Muscle of back (tissue), 11 donors: ENCODE results near the gene LEKR1. TPM values are rescaled to one million over a fixed set of nuclear protein-coding genes. Genes with fewer than 3 reads are reported as not detected.
"Not testable (repeated sequence)": the region's sequence is repeated elsewhere in the genome, so short reads cannot be mapped to it uniquely, and the experiment has no call there.

Experiments
- DNase-seq, 3 donors: peaks; one replicate each; pipeline versions ENCODE4 v3.0.0 to v3.0.0-alpha.2; 2013
- polyA plus RNA-seq, 10 donors: library from polyadenylated mRNA; unstranded; fragments of 120-200 nt; gene quantifications; one replicate each; pipeline ENCODE4 v1.2.1, GENCODE V29; 2013; ENCODE audit not compliant: insufficient read length in 10 of 10

The LEKR1 gene
- polyA plus RNA-seq, 10 donors, result 0.18 to 1.2 (median 0.56) TPM

DNA sequence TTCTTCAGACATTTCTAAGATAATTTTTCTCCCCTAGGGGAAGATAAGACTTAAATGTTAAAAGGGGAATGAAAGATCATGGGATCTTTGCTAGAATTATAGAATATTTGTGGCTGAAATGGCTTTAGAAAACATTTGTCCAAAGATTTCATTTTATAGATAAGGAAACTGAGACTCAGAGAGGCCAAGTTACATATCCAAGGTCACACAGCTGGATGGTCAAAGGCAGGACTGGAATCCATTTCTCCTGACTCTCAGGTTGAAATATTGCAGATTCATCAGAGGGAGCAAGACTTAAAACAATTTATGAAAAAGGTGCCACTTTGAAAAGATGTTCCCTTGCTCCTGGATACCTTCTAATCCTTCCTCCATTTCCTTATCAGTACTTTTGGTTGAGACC, 19.5 kb upstream of the LEKR1 start:
- DNase-seq, result no peak

DNA sequence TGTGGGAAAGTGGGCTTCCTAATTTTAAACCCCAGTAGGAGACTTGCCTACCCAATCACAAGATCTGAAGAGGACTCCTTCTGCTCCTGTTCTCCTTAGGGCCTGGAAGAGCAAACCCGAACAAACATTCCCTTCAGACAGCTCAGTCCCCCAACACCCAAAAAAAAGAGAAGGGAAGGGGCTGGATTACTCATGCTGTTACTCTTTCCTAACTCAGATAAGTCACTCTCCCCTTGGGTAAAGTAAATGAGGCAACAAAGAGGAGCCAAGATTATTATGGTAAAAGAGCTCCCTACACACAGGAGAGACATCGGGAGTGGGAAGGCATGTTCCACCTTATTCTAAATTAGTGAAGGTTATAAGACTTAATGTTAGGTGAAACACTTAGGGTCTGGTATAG, 18.1 kb upstream of the LEKR1 start:
- no peak for DNase-seq

DNA sequence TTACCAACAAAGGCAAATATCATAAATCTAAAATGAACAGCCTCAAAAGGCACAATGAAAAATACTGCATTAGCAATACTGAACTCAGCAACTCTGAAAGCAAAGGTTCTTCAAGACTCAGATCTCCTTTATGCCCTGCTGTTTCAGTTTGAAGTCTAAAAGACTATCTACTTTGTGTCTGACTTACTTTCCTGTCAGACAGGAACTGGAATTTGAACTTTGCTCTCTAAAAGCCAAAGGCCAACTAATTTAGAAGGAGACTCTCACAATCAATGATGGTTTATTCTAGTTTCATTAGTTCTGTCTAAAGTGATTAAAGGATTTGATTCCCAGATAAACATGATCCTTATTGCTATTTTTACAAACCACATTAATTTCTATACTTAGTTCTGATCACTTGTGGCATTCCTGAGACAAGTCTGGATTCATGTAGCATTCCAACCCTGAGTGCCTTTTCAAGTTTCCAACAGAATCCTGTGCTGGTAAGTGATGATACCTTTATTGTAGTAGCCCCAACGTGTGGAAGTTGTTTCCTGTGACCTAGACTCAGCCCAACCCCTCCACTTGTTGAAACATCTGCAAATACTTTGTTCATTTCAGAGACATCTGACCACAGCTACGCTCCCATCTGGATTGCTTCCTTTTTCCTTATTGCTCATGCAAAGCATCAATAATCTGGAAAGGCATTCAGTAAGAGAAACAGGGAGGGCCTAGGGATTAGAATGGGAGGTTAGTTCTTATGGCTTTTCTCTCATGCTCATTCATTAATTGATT, 14.9 kb upstream of the LEKR1 start:
- peak in 1 of 3 donors; percentile 5 for DNase-seq

DNA sequence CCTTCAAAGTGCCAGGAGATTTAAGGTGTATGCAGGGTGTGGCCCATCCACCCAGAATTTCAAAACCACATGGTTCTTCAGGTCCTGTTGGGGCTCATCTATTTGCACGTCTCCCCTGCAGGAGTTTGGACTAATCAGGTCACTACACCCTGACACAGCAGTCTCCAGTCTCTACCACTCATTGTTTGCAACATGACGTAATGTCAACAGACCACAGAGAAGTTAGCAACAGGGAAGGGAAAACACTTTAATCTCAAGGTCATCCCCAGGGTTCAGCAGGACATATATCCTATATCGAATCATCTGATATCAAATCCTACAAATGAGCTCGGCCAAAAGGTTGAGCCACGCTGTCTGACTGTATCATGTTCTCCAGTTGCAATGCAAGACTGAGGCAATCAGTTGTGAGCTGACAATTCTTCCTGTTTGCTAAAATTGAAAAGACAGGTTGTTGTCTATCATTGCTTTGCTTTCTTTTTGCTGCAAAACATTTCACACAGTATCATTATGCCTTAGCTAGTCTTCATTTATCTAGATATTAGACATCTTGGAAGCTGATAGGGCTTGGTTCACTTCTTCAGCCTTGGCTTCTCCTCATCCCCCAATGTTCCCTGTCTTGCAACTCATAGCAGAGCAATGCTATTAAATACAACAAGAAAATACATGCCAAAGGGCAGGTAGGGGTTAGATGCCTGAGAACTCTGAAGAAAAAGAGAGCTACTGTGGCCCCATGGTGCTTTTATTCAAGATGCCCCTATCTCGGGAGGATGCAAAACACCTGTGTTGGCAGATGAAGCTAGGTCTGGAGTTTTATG, 13.4 kb upstream of the LEKR1 start:
- no peak for DNase-seq

DNA sequence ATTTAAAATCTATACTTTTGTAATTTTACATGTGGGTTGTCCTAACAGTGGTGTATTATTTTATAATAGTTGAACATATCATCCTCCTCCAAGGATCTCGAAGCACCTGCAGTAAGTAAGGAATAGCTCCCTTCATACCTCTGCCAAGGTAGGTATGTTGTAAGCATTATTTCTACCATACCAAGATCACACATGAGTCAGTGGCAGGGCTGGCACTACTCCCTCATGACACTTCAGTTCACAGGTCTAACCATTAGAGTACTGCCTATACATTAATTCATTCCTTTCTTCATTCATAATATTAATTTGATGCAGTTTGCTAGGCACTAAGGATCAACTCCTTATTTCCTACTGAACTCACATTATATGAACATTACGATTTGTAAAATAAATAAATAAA, 11.9 kb upstream of the LEKR1 start:
- DNase-seq, result no peak

DNA sequence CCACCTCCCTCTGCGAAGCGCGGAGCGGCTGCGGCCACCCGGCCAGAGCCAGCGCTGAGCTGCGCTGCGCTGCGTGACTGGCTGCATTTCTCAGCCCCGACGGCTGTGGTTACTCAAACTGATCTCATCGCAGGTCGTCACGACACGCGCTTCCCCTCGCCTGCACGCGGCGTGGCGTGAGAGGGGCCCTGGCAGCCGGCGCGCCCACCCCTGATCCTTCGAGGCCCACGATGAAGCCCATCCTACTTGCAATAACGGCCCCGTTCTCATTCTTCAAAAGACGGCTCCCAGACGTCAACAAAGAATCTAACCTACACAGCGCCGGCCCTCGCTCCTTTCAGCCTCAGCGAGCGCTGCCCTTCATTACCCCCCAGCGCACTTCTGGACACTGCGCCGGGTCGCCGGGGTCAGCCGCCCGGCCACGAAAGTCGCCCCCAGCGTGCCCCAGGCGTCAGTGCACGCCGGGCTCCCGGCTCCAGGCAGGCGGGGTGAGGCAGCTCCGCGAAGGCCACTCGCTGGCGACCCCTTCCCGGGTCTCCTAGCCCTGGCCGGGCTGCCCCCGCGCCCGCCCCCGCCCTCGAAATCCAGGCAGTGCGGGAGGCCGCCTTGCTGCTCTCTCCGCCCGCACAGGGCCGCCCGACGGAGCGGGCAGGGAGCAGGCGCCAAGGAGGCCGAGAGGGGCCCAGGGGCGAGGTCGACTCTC, 9.9 kb upstream of the LEKR1 start:
- DNase-seq, result peak in 2 of 3 donors; percentile 36 to 70

DNA sequence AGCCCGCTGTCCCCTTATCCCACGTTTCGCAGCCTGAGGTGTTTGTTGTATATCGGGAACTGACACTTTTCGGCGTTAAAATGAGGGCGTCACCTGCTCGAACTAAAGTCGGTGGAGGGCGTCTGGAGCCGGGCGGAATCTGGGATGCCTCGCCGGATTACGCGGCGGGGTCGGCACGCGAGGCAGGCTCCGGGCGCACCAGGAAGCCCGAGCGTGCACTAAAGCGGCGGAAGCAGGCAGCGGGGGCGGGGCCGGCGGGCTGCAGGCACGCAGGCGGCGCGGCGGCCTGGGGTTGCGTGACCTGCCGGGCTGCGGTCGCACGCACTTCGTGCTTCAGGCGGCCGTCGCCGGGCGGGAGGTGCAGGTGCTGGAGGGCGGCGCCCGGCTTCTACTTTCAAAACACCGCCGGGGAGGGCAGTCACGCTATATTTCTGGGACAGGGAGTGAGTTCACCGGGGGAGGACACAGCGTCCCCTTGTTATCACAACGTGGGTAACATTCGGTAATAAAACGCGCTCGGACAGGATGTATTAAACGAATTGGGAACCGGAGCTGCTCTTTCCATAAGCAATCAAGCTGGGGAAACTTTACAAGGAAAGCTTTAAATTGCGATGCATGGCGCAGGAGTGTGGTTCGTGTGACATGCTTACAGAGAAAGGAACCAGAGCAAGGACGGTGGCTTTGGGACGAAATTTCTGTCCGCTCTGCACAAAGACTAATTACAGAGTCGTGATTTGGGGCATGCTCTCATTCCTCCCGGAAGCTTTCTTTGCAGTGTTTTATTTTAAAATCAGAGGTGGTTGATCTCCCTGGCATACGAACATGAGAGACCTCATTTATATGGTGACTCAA, 9.1 kb upstream of the LEKR1 start:
- peak; percentile 75 to 90 (median 76) for DNase-seq

DNA sequence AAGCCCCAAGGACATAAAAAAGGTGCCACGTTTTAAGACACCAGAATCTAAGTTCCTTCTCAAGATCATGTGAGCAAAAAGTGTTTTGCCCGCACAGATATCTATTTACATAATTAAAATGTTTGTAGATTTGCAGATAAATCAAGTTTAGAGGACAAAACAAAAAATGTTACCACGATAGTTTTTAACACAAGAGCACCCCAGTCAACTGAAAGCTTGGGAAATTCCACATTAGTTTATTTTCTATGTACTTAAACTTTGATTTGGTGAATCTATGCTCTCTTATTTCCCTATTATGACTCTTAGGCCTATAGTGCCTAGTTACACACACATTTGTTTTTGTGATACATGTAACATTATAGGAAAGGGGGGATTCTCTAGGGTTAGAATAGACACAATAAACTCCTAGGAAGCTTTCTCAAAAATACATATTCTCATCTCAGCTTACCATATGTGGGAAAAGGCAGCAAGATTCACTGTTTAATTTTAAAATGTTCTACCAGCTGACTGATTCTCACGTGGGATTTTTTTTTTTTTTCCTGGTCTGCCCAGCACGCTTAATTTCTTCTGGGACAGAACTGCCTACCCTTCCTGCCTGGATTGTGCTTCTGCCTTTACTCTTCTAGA, 8.4 kb upstream of the LEKR1 start:
- DNase-seq, result no peak

DNA sequence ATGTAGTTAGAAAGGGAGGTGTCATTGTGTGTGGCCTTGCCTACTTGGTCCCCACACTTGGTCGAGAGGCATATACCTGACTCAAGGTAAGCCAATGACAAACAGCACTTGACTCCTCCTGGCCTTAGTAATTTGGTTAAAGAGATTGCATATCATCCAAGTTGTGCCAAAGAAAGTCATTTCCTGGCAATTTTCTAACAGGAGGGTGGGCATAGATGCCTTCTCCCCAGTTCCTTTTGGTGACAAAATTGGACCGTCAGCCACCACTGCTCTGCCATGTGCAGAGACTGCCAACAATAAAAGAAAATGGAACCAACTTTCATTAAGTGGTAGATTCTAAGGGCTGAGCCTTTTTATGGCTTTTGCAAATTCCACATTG, 7.9 kb upstream of the LEKR1 start:
- no peak for DNase-seq

DNA sequence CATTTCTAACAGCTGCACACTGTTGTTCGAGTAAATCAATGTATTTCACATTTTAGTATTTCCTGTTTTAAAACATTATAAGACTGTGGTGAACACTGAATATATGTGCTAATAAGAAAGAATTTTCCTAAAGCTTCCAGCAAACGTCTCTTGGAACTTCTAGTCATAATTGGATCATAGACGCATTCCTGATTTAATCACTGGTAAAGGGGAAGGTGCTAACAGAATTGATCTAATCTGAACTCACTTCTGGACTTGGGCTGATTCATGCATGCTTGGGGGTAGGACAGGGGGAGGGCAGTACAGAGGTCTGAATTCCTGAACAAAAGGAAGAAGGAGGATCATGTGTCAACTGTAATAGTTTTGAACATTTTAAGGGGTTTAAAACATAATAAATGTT, 7.3 kb upstream of the LEKR1 start:
- peak in 1 of 3 donors; percentile 83 for DNase-seq

DNA sequence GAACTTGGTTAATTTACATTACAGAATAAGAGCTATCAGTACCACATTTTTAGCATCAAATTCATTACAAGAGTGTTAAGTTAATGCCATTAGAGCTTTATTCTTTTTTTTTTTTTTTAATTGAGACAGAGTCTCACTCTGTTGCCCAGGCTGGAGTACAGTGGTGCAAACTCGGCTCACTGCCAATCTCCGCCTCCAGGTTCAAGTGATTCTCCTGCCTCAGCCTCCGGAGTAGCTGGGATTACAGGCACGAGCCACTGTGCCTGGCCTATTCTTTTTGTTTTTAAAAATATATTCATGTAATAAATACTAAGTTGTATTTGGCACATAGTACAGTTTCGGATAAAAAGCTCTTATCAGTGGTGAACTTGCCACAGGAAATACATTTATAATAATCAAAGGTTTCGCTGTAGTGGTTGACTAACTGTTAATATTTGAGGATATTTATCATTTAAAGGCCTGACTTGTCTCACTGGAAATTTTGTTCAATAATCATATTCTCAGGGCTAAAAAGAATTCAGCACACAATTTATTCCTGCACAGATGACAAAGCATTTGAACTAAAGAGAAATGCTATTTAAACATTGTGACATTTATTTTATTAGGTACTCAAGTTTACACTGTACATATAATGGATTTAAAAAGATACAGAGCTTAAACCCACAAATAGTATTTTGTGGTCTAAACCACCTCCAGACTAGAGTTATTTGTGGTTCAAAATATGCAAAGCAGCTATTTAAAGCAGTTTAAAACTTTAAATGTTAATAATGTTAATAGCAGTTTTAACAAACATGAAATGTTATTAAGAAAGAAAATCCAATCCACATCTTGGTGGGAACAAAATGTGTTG, 6.1 kb upstream of the LEKR1 start:
- DNase-seq, result no peak

DNA sequence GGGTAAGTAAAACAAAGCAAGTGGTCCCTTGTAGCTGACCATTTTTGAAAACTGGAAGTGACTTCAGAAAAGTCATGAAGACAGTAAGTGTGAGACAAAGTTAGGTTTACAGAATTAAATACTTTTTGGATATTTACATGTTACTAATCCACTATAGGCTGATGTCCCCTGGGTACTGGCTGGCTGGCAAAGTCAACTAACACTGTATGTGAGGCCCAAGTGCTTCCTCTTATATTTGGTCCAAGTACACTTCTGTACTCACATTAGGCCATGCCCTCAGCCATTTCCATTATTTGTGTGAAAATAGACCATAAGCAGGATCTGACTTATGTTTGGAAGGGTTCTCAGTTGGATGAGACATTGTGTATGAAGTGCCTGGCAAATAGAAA, 5.5 kb upstream of the LEKR1 start:
- no peak for DNase-seq

DNA sequence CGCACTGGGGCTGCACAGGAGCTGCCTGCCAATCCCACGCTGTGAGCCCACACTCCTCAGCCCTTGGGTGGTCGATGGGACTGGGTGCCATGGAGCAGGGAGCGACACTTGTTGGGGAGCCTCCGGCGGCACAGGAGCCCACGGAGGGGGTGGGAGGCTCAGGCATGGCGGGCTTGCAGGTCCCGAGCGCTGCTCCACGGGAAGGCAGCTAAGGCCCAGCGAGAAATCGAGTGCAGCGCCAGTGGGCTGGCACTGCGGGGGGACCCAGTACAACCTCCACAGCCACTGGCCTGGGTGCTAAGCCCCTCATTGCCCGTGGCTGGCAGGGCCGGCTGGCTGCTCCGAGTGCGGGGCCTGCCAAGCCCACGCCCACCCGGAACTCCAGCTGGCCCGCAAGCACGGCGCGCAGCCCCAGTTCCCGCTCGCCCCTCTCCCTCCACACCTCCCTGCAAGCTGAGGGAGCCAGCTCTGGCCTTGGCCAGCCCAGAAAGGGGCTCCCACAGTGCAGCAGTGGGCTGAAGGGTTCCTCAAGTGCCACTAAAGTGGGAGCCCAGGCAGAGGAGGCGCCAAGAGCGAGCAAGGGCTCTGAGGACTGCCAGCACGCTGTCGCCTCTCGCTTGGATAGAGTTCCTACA, 3.4 kb upstream of the LEKR1 start:
- DNase-seq, result not testable (repeated sequence)

DNA sequence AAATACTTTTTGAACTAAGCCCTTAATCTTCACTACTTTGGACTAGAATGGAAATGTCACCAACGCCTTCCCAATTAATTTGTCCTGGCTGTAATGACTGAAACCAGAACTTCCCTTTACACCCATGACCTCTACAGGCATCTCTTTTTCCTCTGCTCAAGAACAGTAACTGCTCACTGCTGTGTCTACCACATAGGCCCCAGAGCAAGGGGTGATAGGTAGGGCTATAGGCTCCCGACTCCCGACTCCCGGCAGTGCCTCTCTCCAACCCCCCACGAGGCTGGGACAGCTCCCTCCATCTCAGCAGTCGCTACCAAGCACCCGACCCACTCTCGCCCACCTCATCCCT, 384 bp upstream of the LEKR1 start:
- no peak for DNase-seq

DNA sequence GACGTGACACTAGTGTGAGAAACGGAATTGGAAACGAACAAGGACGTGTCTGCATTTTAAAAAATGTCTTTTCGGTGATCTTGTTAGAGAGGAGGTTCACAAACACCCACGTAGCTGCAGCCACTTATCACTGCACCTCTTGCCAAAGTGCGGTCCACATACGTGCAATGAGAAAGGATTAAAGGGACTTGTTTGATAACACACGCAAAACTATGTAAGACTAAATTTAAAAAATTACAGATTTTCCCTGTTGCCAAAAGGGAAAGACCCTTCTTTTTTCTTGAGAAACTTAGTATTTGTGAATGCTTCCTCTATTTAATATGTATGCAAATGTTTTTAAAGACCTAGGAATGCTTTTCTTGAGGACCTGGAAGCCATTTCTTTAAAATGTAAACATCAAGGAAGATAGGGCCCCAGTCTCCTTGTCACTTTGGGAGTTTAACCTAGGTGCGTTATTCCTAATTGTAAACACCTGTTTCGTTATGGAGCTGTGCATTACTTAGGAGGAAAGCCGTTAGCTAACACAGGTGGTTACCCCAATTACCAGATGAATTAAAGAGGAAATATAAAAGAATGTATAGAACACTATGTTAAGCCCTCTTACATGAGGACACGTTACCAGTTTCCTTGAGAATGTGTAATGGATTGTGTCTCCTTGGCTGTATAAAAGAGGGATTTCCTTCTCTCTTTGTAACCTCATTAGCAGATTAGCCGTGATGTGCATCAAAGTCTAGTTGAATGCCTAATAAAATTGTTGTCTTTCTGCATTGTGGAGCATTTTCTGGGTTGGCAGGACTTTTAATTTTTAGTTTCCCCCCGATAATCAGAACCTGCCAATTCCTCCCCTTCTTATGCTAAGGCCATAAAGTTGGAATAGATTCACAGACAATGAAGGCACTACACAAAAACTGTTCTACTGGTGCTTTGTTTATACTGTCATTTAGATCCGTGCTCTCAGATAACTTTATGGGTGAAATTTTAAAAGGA, 1.0 kb downstream of the LEKR1 start:
- no peak for DNase-seq

DNA sequence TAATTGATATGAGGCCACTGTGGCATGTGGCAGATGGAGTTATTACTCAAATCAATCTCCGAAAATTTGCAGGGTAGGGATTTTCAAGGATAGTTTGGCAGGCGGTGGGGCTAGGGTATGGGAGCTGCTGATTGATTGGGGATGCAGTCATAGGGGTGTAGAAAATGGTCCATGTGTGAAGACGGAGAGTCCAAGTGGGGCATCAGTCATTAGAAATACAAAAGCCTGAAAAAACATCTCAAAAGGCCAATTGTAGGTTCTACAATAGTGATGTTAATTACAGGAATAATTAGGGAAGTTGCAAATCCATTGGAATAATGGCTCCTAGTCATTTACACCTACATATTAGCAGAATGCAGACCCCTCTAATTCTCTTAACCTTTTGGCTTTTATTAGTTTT, 4.9 kb downstream of the LEKR1 start:
- no peak for DNase-seq

DNA sequence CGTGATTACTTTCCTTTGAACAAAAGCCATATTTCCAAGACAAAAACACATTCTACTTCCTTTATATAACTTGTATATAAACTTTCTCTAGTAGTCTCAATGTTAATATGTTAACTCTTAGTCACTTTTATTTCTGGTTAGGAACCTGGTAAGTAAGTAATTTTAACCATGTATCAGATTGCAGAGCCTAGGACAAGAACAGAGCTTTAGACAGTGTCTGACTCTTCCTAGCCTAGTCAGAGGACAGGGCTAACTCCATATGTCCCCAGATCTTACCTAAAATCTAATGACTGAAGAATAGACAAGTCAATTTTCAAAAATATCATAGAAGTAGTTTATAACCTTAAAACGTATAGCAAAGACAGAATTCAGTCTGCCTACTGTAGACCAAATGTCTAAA, 8.3 kb downstream of the LEKR1 start:
- DNase-seq, result no peak

DNA sequence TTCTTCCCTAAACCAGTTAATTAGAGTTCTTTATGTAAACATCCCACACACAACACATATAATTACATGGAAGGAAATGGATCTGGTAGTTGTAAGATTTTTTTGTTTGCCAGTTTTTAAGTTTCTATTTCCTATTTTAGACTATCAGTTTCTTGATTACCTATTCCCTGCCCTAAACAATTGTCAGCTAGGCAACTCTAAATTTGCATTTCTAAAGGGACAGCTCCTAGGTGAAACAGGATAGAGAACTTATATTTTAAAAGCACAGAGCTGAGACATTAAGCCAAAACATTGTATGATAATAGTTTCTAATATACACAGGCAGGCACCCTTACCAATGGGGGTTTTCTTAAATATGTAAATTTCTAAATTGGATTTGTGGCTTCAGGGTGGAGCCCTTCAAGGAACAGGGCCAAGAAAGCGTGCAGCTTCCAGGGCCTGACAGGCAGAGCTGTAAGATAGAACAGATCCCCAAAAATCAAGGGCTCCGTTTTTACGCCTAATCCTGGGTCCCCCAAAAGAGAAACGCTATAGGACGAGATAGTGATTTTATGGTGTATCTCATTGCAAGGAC, 8.9 kb downstream of the LEKR1 start:
- no peak for DNase-seq
